HG03571 (cell line): ENCODE measurements around the gene NFIA.

ENCODE experiments used
- ATAC-seq: cut with Tn5 transposase; IDR thresholded peaks from one replicate; pipeline ENCODE4 v1.9.1; 2021; ENCODE audit not compliant: unreplicated experiment

The NFIA gene

GRCh38 chr1:61378494-61379180, 296.3 kb downstream of the NFIA start:
- no peak for ATAC-seq

DNA sequence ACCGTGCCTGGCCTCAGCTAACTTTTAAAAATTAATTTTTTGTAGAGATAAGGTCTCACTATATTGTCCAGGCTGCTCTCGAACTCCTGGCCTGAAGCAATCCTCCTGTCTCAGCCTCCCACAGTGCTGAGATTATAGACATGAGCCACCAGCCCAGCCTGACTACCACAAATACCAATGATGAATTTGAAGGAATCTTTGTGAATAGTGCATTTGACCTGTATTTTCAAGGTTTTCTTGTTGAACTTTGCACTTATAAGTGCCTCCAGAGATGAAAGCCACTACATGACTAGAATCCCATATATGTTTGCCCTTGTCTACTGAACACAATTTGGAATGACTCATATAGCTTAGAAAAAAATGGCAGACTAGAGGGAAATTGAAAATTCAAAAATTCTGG, 297.3 kb downstream of the NFIA start:
- no peak for ATAC-seq

- no peak for ATAC-seq
Observed at GRCh38 chr1:61380561-61380960, 298.2 kb downstream of the NFIA start.

- ATAC-seq: no peak
Observed at GRCh38 chr1:61386323-61386722, 304.0 kb downstream of the NFIA start.

DNA sequence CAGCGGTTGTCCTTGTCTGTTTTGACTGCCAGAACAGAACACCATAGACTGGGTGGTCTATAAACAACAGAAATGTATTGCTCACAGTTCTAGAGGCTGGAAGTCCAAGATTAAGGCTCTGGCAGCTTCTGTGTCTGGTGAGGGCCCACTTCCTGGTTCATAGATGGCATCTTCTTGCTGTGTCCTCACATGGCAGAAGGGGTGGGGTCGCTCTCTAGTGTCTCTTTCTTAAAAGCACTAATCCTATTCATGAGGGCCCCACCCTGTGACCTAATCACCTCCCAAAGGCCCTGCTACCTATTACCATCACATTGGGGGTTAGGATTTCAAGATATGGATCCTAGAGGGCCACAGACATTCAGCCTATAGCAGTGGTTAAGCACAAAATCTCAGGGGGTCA, 304.4 kb downstream of the NFIA start:
- no peak for ATAC-seq

GRCh38 chr1:61387829-61388228, 305.5 kb downstream of the NFIA start:
- no peak for ATAC-seq

DNA sequence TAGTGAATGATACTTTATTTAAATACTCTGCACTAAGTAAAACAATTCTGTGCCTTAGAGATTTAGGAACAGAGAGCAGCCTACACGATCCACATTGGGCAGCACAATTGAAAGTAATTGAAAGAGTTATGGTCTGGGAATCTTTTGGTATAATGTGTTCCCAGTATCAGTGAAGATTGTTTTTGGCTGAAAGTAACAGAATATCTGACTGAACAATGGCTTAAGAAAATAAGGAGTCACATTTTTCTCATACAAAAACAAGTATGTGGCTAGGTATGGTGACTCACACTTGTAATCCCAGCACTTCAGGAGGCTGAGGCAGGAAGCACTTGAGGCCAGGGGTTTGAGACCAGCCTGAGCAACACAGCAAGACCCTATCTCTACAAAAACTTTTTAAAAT, 306.2 kb downstream of the NFIA start:
- ATAC-seq: no peak

DNA sequence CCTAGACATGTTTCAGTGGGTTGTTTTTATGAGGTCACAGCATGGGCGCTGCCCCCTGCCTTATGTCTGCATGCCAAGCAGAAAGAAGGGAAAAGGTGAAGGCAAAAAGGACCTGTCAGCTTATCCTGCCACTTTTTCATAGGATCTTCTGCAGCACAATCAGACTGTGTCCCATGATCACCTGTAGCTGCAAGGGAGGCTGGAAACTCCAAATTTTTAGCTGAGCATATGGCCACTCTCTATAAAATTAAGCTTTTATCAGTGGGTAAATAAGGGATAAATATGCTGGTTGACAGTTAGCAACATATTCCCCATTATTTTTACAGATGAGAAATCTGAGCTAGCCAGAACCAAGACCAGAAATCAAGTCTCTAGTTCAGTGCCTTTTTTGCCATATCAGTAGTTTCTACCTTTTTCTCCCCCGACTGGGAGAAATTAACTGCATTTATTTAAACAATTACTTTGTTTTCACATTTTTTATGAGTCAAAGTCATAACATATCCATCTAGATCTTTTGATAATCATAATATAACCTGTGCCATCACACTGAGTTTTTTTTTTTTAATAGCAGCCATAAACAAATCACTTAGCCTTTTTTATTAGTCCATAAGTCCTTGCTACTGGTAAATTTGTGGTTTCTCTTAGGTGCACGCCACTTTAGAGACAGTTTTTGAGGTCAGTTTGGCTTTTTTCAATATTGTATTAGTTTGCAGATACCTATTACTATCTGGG, 307.0 kb downstream of the NFIA start:
- ATAC-seq: no peak

DNA sequence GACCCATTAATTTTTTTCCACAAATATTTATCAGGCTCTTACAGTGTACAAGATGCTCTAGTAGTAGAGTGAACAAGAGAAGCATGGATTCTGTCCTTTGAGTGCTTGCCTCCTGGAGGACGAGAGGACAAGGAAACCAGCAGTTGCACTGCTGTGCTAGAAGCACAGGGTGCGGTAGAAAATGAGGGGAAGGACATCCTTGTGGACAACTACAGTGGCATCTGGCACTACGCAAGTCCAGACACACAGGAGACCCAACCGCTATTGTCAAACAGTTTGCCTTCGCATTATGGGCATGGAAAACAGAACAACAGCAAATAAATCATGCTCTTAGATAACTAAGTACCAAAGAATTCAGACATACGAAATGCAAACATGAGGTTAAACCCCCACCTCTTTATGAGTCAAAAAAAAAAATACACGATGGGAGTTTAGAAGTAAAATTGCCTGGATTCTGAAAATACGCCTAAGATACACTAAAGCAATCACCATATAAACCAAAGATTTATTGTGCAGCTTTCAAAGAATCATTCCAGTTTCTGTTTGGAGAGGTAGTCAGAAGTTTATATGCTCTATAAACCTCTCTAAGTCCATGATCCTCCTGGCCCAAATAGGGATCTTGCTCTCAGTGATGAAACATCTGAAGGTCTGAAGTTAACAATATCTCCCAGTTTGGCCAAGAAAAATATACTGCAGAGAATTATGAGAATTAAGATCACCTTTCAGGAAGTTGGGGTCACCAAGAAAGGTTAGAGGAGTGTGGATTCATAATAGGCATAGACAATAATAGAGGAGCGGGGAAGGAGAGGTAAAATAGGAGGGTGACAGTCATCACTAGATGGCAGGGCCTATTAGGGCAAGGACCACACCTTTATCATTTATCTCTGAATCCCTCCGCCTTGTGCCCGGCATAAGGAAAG, 307.8 kb downstream of the NFIA start:
- ATAC-seq: no peak

DNA sequence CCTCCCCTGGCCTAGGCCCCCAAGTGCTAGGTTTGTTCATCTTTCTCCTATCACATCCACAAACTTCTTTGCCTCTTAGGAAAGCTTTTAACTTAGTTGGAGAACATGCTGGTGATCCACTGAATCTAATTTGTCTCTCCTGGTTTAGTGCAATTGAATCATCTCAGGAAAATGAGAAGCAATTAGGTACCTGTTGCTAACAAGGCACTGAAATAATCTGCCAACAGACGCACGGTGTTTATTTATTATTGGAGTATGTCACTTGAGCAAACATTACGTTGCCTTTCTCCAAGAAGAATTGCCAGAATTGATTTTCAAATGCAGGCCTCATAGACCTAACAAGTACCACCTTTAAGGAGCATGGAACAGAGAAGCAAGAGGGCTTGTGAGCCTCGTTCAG, 309.4 kb downstream of the NFIA start:
- ATAC-seq: no peak

GRCh38 chr1:61392409-61393242, 310.3 kb downstream of the NFIA start:
- no peak for ATAC-seq

DNA sequence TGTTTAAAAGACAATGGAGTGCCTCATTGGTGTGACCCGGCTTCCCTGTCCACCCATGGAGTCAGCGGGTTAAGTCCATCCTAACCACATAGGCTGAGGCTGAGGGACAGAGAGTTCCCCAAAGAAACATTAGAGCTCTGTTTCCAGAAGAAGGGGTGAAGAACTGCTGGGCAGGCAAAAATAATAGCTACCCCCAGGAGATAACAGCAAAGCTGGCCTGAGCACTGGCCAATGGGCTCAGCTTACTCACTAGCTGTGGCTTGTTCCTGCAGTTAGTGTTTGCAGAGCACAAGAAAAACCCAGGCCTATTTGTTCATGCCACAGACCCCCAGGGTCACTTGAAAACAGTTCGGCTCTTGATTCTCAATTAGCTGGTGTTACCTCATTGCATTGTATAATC, 311.2 kb downstream of the NFIA start:
- no peak for ATAC-seq

GRCh38 chr1:61395146-61395800, 312.9 kb downstream of the NFIA start:
- no peak for ATAC-seq

DNA sequence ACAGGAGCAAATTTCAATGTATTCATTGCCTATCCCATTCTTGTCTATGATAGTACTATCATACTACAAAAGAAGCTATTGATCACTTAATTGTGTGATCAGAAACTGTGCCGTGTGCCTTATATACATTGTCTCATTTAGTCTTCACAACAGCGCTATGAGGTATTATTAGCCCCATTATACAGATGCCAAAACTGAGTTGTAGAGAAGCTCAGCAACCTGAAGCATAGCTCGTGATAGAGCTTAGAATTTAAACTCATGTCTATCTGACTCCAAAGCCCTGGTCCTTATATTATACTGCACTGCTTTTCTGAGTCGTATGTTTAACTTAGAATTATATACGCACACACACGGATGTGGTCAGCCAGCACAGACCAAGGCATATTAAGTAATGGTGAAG, 315.1 kb downstream of the NFIA start:
- ATAC-seq: no peak

- no peak for ATAC-seq
Observed at GRCh38 chr1:61397935-61398334, 315.6 kb downstream of the NFIA start.

DNA sequence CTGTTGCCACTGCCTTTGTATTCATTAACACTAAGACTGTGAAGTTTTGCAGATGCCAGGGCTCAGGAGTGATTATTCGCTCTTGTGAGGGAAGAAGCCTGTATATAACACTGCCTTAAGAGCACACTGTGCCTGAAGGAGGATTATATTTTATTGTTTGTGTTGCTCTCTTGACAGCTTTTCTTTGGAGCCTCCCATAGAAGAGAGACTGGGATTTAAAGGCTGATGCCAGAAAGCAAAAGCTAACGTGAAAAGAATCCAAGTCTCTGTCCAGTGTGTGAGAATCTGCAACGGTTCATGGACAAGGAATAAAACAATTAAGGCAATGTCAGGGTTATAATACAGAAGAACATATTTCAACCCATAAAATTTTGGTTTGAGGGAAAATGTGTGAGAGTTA, 316.8 kb downstream of the NFIA start:
- no peak for ATAC-seq

DNA sequence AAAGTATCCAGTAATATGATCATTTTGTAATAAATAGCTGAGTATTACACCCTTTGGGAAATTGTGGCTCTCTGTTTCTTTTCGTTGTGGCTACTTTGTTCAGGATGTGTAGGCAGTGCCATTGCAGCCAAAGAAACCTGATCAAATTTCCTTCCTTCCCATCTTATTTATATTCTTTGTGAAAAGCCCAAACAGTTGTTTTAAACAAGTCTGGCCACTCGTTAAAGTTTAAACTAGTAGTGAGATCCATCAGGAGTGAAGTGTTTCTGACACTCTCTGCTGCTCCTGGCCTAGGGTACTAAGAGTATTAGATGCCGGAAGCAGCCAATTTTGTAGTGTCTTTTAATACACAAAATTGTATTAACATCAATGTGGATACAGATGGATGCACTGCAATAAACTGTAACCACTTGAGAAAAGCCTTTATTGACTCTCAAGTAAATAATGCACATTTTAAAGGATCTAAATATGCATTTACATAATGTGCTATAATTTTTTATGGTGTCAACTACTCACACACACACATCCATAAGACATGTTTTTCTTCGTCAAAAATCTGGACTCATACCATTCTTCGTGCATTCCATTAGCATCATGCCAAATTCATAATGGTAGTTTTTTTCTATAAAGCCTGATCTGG, 317.9 kb downstream of the NFIA start:
- no peak for ATAC-seq

- no peak for ATAC-seq
Observed at GRCh38 chr1:61400997-61401396, 318.6 kb downstream of the NFIA start.

- ATAC-seq: no peak
Observed at GRCh38 chr1:61403679-61404596, 321.6 kb downstream of the NFIA start.
